Prostate gland (tissue), 2 donors: ENCODE results near the gene CIAPIN1.

ENCODE experiments used
- POLR2A ChIP-seq: fragments of 450-650 bp; IDR thresholded peaks from one replicate; pipeline ENCODE4 v1.6.1; 2016; ENCODE audit warnings: antibody characterized with exemption, mild to moderate bottlenecking
- POLR2AphosphoS5 ChIP-seq: sonication (generic); formaldehyde crosslinking; IDR thresholded peaks from one replicate; pipeline ENCODE4 v1.6.1; 2017; ENCODE audit warnings: antibody characterized with exemption
- TF ChIP-seq, protein P1 (sequence below), 4 experiments: fragments of 200-600 bp in 2 of 4; fragments of 450-650 bp in 2 of 4; sonication (generic) in 2 of 4; IDR thresholded peaks; 1 replicate in 3 of 4; 2 replicates in 1 of 4; pipeline ENCODE4 v1.5.1; 2016 to 2019; ENCODE audit warnings: antibody characterized with exemption in 4 of 4, mild to moderate bottlenecking in 2 of 4, moderate library complexity in 2 of 4

DNA sequence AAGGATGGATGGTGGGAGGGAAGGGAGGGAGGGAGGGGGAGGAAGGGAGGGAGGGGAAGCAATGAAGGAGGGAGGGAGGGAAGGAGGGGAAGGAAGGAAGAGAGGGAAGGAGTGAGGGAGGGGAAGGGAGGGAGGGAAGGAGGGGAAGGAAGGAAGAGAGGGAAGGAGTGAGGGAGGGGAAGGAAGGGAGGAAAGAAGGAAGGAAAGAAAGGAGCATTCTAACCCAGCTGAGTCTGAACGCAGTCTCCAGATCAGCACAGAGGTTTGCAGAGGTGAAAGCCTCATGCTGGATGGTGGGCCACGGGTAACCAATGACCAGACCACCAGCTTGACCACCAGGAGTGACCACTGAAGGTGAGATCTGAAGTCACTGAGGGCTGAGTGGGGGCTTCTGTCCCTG, 24.0 kb downstream of the CIAPIN1 start:
- TF ChIP-seq, protein P1, sequence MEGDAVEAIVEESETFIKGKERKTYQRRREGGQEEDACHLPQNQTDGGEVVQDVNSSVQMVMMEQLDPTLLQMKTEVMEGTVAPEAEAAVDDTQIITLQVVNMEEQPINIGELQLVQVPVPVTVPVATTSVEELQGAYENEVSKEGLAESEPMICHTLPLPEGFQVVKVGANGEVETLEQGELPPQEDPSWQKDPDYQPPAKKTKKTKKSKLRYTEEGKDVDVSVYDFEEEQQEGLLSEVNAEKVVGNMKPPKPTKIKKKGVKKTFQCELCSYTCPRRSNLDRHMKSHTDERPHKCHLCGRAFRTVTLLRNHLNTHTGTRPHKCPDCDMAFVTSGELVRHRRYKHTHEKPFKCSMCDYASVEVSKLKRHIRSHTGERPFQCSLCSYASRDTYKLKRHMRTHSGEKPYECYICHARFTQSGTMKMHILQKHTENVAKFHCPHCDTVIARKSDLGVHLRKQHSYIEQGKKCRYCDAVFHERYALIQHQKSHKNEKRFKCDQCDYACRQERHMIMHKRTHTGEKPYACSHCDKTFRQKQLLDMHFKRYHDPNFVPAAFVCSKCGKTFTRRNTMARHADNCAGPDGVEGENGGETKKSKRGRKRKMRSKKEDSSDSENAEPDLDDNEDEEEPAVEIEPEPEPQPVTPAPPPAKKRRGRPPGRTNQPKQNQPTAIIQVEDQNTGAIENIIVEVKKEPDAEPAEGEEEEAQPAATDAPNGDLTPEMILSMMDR (IDR thresholded peaks at IDR 0.05): no peak
- TF ChIP-seq POLR2AphosphoS5: no peak
- TF ChIP-seq POLR2A: no peak
